AG09319 (cell line): ENCODE measurements around the gene UNC79.
"Not testable (repeated sequence)": the region's sequence is repeated elsewhere in the genome, so short reads cannot be mapped to it uniquely, and the experiment has no call there.

Experiments
- DNase-seq: peaks from one replicate; pipeline ENCODE4 v3.0.0-alpha.2; 2010; ENCODE audit warnings: low read depth; ENCODE audit errors: extremely low read depth
- TF ChIP-seq, protein P1 (sequence below): IDR thresholded peaks from 2 replicates; pipeline ENCODE4 v1.5.1; 2011; ENCODE audit warnings: low read depth, mild to moderate bottlenecking, inconsistent platforms, low read length, moderate library complexity

The UNC79 gene

DNA sequence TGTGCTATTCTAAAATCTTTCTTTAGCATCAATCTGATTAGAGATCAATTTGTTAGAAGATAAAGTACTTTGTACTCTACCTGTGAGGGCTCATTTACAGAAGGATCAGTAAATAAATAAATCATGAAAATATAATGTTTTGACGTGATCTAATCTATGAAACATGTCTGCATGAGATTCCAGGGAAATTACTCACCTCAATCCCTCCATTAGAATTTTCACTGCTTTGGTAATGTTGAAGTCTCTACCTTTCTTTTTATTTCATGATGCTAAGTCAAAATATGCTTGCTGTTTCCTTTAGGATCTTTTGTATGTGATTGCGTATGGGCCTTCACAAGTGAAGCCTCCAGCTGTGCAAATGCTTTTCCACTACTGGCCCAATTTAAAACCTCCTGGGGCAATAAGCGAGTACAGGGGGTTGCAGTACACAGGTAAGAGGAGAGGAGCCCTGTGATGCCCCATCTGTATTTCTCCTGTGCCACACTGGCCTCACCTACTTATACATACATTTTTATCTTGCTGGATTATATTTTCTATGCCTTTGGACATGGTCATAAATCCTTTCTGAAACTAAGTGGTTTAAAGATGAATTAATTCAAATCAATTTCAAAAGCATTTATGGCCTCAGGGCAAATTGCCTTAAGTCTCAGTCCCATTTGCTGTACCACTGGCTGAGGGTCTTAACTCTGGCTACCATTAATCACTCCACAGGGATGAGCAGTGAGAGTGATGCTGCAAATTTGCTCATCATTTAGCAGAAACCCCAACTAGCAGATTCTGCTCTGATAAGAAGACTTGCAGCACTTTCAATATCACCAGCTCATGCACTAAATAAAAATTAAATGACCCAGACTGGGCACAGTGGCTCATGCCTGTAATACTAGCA, 66.4 kb downstream of the UNC79 start:
- no peak for DNase-seq

DNA sequence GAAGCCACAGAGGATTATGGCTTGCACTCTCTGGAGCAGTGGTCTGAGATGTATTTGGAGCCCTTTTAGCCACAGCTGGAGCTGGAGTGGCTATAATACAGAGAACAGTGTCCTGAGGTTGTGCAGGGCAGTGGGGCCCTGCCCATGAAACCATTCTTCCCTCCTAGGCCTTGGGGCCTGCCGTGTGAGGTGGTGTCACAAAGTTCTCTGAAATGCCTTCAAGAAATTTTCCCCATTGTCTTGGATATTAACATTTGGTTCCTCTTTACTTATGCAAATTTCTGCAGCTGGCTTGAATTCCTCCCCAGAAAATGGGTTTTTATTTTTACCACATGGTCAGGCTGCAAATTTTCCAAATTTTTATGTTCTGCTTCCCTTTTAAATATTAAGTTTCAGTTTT, 79.3 kb downstream of the UNC79 start:
- DNase-seq, result no peak
- TF ChIP-seq, protein P1, sequence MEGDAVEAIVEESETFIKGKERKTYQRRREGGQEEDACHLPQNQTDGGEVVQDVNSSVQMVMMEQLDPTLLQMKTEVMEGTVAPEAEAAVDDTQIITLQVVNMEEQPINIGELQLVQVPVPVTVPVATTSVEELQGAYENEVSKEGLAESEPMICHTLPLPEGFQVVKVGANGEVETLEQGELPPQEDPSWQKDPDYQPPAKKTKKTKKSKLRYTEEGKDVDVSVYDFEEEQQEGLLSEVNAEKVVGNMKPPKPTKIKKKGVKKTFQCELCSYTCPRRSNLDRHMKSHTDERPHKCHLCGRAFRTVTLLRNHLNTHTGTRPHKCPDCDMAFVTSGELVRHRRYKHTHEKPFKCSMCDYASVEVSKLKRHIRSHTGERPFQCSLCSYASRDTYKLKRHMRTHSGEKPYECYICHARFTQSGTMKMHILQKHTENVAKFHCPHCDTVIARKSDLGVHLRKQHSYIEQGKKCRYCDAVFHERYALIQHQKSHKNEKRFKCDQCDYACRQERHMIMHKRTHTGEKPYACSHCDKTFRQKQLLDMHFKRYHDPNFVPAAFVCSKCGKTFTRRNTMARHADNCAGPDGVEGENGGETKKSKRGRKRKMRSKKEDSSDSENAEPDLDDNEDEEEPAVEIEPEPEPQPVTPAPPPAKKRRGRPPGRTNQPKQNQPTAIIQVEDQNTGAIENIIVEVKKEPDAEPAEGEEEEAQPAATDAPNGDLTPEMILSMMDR, result no peak

More for the DNA sequence above, 66.4 kb downstream of the UNC79 start:
- TF ChIP-seq, protein P1, result no peak

DNA sequence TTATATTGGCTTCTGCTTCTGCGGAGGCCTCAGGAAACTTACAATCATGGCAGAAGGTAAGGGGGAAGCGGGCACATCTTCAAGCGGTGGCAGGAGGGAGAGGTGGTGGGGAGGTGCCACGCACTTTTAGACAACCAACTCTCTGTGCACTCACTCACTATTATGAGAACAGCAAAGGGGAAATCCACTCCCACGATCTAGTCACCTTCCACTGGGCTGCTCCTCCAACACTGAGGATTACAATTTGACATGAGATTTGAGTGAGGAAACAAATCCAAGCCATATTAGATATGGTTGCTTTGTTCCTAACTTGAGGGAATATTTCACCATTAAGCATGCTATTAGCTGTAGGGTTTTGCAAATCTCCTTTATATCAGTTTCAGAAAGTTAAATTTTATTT, 80.3 kb downstream of the UNC79 start:
- no peak for DNase-seq
- TF ChIP-seq, protein P1, result no peak

DNA sequence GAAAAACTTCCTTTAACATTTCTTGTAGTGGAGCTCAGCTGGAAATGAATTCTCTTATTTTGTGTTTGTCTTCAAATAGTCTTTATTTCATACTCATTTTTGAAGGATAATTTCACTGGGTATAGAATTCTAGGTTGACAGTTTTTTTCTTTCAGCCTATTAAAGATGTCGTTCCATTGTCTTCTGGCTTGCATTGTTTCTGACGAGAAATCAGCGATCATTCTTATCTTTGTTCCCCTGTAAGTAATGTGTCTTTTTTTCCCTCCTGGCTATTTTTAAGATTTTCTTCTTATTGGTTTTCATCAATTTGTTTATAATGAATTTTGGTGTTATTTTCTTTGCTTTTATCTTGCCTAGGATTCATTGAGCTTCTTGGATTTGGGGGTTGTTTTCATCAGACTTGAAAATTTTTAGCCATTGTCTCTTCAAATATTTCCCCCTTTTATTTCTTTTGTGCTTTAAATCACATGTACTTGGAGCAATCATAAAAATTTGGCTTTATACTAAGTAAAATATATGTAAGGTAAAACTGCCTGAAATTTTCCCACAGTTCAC, 89.4 kb downstream of the UNC79 start:
- TF ChIP-seq, protein P1, result no peak
- no peak for DNase-seq

DNA sequence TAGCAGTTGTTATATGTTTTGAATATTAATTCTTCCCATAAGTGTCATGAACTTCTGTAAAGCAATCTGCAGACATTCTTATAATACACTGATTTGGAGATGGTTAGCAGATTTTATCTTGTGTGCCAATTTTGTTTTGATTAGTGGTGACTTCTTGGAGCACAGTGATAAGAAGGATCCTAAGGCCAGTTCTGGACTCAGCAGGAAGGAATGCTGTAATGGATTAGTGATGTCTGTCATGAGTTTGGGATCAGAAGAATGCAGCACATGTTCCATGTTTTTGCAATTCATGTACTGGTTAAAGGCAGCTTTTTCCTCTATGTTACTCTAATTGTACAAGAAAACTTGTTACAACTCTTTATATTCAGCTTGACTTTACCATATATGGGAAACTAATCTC, 91.5 kb downstream of the UNC79 start:
- DNase-seq, result no peak
- TF ChIP-seq, protein P1, result no peak

DNA sequence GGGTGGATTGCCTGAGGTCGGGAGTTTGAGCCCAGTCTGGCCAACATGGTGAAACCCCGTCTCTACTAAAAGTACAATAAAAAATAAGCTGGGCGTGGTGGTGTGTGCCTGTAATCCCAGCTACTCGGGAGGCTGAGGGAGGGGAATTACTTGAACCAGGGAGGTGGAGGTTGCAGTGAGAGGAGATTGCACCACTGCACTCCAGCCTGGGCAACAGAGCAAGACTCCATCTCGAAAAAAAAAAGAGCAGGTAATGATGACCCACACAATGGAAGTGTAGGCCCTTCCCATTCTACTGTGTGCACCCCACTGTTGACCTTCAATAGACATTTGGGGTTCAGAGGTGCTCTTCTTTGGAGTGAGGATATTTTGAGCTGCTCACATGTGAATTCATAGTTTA, 94.5 kb downstream of the UNC79 start:
- not testable (repeated sequence) for DNase-seq

DNA sequence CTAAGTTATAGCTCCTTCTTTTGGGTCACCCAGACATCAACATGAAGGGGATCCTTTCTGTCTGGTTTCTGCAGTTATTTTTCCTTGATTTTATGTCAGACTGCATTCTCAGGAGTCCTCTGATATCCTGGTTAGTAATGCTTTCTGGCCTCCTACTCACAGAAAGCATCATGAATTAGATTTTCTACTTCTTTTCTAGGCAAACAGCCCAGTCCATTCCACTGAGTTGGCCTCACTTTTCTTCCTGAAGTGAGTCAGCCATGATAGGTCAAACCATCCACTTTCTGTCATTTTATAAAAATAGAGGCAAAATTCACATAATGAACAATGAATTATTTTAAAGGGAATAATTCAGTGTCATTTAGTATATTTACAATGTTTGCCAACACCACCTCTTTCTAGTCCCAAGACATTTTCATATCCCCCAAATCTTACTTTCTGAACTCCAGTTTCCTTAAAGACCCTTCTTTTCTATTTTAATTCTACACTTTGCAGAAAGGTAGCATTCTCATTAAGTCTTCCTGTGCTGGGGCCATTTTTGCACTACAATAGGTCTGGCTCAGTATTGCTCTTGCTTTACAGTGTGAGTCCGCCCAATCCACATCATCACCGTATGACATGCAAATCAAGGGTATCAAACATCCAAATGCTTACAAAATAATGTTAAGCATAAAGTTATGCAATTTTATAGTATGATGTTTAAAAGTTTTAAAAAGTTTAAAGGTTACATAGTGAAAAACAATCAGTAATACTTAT, 95.1 kb downstream of the UNC79 start:
- no peak for DNase-seq

More for the DNA sequence above, 95.1 kb downstream of the UNC79 start:
- TF ChIP-seq, protein P1, result no peak
